Endothelial cell of umbilical vein (primary cell): ENCODE measurements around the gene ZER1.
A peak's percentile ranks its signal among the peaks of the same experiment; 100 is the strongest.

ENCODE experiments used
- CTCF ChIP-seq, 2 donors: IDR thresholded peaks; 1 replicate in 1 of 2; 2 replicates in 1 of 2; pipeline ENCODE4 v1.5.1; 2011; ENCODE audit warnings: low read length in 2 of 2, mild to moderate bottlenecking in 2 of 2, moderate library complexity in 2 of 2, control low read depth in 1 of 2, inconsistent platforms in 1 of 2, low read depth in 1 of 2; ENCODE audit not compliant: insufficient read depth in 1 of 2; ENCODE audit errors: extremely low read depth in 1 of 2
- EZH2 ChIP-seq: IDR thresholded peaks from 2 replicates; pipeline ENCODE4 v1.6.1; 2012; ENCODE audit warnings: borderline replicate concordance, low read depth, mild to moderate bottlenecking, moderate library complexity, low read length, inconsistent platforms; ENCODE audit not compliant: severe bottlenecking
- FOS ChIP-seq: IDR thresholded peaks from 2 replicates; pipeline ENCODE4 v1.6.1; 2011; ENCODE audit warnings: mild to moderate bottlenecking, low read length, moderate library complexity, borderline replicate concordance; ENCODE audit not compliant: insufficient read depth
- JUN ChIP-seq: IDR thresholded peaks from 2 replicates; pipeline ENCODE4 v1.6.1; 2011; ENCODE audit warnings: borderline replicate concordance, low read depth; ENCODE audit not compliant: insufficient read length, insufficient read depth
- MAX ChIP-seq: IDR thresholded peaks from 2 replicates; pipeline ENCODE4 v1.6.1; 2011; ENCODE audit not compliant: insufficient read depth, insufficient read length
- MYC ChIP-seq: IDR thresholded peaks from one replicate; pipeline ENCODE4 v1.6.1; 2011; ENCODE audit warnings: mild to moderate bottlenecking, low read depth, low read length
- POLR2A ChIP-seq: IDR thresholded peaks from 2 replicates; pipeline ENCODE4 v1.6.1; 2012; ENCODE audit warnings: low read depth, mild to moderate bottlenecking, control low read depth, low read length
- POLR2AphosphoS5 ChIP-seq: IDR thresholded peaks from 2 replicates; pipeline ENCODE4 v1.6.1; 2012; ENCODE audit warnings: low read depth, mild to moderate bottlenecking, control low read depth, low read length, moderate library complexity; ENCODE audit not compliant: insufficient read depth

- no peak for TF ChIP-seq CTCF (IDR thresholded peaks at IDR 0.05; ENCODE audit: extremely low read depth in 1 of 2, insufficient read depth in 1 of 2, low read depth in 1 of 2, low read length in 2 of 2)
- TF ChIP-seq MYC: no peak
- peak; percentile 58 for TF ChIP-seq POLR2A
- TF ChIP-seq POLR2AphosphoS5: no peak
- TF ChIP-seq MAX: no peak
- TF ChIP-seq JUN: no peak
- TF ChIP-seq EZH2: no peak
- no peak for TF ChIP-seq FOS
These were observed 74.6 kb downstream of the ZER1 start for GRCh38 chr9:128696923-128697707.
